D721Med (cell line): ENCODE measurements around the gene TOMM20L.
"Not testable (repeated sequence)": the region's sequence is repeated elsewhere in the genome, so short reads cannot be mapped to it uniquely, and the experiment has no call there.

Experiments
- DNase-seq: peaks from one replicate; pipeline ENCODE4 v3.0.0; 2011; ENCODE audit warnings: low spot score; ENCODE audit not compliant: insufficient read length
- FAIRE-seq: peaks from 2 replicates; lab custom pipeline; 2011; peaks lifted over from hg19 to GRCh38; lab: Jason Lieb, UNC
- TF ChIP-seq, protein P1 (sequence below): IDR thresholded peaks from 2 replicates; pipeline ENCODE4 v1.5.1; 2012; ENCODE audit warnings: mild to moderate bottlenecking, control low read depth; ENCODE audit not compliant: insufficient read depth; ENCODE audit errors: missing control alignments

The TOMM20L gene

GRCh38 chr14:58398895-58399294 is 3.2 kb downstream of the TOMM20L start:
- TF ChIP-seq, protein P1, sequence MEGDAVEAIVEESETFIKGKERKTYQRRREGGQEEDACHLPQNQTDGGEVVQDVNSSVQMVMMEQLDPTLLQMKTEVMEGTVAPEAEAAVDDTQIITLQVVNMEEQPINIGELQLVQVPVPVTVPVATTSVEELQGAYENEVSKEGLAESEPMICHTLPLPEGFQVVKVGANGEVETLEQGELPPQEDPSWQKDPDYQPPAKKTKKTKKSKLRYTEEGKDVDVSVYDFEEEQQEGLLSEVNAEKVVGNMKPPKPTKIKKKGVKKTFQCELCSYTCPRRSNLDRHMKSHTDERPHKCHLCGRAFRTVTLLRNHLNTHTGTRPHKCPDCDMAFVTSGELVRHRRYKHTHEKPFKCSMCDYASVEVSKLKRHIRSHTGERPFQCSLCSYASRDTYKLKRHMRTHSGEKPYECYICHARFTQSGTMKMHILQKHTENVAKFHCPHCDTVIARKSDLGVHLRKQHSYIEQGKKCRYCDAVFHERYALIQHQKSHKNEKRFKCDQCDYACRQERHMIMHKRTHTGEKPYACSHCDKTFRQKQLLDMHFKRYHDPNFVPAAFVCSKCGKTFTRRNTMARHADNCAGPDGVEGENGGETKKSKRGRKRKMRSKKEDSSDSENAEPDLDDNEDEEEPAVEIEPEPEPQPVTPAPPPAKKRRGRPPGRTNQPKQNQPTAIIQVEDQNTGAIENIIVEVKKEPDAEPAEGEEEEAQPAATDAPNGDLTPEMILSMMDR, result no peak
- FAIRE-seq, result no peak
- no peak for DNase-seq

DNA sequence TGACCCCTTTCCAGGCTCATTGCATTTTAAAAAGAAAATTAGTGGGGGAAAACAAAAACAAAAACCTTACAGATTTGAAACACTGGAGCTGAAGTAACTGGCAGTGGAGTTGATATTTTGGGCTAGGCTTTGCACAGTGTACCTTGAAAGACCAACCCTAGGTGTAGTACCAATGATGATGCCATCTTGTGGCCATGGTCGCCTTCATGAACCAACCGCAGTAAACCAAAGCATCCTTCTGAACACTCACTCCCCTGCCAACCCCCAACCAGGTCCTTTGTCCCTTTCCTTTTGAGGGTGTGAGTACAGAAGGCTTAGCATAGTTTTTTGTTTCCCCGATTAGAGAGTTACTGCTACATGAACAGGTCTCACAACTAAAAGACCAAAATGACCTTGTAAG is 5.9 kb downstream of the TOMM20L start:
- FAIRE-seq (no peak), DNase-seq (no peak)
- TF ChIP-seq, protein P1, result no peak

DNA sequence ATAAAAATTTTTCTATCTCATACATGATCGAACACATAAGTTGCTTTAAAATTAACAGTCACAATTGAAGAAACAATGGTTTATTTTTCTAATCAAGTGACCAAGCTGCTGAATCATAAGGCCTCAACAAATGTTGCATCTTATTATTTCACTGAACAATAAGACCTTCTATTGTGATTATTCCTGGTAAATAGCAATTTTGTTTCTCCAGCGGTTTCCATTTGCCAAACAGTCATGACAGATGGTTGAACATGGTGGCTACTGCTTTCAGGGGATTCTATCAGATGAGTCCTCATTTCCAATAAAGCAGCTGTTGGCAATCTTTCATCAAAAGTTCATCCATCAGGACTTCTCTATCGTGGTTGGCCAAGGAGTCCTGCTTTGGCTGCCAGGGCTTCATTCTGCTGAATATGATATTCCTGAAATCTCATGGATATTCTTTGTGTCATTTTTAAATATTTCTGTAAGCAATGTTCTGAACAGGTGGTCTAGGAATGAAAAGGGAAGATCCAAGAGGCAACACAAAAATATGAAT is 13.0 kb downstream of the TOMM20L start:
- DNase-seq (no peak), FAIRE-seq (no peak)
- TF ChIP-seq, protein P1, result no peak

GRCh38 chr14:58414845-58415244 is 19.1 kb downstream of the TOMM20L start:
- TF ChIP-seq, protein P1, result no peak
- DNase-seq (no peak), FAIRE-seq (no peak)

GRCh38 chr14:58415636-58416547 is 20.2 kb downstream of the TOMM20L start:
- TF ChIP-seq, protein P1, result no peak
- no peak for FAIRE-seq
- no peak for DNase-seq

DNA sequence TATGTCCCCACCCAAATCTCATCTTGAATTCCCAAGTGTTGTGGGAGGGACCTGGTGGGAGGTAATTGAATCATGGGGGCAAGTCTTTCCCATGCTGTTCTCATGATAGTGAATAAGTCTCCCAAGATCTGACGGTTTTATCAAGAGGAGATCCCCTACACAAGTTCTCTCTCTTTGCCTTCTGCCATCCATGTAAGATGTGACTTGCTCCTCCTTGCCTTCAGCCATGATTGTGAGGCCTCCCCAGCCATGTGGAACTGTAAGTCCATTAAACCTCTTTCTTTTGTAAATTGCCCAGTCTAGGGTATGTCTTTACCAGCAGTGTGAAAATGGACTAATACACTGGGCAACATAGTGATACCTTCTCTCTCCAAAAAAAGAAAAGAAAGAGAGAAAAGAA is 21.2 kb downstream of the TOMM20L start:
- FAIRE-seq, result not testable (repeated sequence)

DNA sequence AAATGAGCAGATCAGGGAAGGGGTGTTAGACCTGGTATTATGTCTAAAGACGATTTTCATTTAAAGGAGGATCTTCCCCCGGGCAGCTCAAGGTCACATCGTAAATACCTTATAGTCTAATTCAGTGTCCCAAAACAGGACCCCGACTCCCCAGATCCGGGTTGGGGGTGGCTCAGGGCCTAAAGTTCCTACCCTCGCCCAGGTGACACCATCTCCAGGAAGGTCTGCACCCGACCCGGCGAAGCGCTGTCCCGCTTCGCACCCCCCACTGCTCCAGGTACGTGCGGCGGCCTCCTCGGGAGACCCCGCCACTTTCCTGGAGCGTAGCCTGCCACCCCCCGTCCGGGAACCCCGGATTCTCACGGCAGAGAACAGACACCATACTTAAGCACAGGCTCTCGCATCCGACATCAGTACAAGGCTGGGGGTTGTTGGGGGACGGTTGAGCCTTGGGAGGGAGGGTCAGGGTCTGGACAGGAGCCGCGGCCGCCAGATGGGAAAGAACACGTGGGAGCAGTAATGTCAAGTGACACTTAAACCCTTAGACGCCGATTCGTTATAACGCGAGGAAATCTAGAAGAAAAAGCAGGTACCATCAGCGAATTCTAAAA is 31.0 kb downstream of the TOMM20L start:
- FAIRE-seq, result no peak
- DNase-seq, result no peak
- TF ChIP-seq, protein P1, result no peak

More for the DNA sequence above, 21.2 kb downstream of the TOMM20L start:
- DNase-seq, result not testable (repeated sequence)
